Measurements from ENCODE around the gene PRCD.
A peak's percentile ranks its signal among the peaks of the same experiment; 100 is the strongest.
"Not testable (repeated sequence)": the region's sequence is repeated elsewhere in the genome, so short reads cannot be mapped to it uniquely, and the experiment has no call there.

The PRCD gene

GRCh38 chr17:76504117-76504516 lies 35.7 kb upstream of the PRCD start:
- no peak overlapping the region for H3K4me3 ChIP-seq (ENCODE audit: low read depth, low read length)
- TF ChIP-seq, protein P1, sequence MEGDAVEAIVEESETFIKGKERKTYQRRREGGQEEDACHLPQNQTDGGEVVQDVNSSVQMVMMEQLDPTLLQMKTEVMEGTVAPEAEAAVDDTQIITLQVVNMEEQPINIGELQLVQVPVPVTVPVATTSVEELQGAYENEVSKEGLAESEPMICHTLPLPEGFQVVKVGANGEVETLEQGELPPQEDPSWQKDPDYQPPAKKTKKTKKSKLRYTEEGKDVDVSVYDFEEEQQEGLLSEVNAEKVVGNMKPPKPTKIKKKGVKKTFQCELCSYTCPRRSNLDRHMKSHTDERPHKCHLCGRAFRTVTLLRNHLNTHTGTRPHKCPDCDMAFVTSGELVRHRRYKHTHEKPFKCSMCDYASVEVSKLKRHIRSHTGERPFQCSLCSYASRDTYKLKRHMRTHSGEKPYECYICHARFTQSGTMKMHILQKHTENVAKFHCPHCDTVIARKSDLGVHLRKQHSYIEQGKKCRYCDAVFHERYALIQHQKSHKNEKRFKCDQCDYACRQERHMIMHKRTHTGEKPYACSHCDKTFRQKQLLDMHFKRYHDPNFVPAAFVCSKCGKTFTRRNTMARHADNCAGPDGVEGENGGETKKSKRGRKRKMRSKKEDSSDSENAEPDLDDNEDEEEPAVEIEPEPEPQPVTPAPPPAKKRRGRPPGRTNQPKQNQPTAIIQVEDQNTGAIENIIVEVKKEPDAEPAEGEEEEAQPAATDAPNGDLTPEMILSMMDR (IDR thresholded peaks at IDR 0.05; ENCODE audit: low read depth, low read length): peak; percentile 5
- in situ Hi-C loops (cut with HindIII; ENCODE audit: low sequenced_read_pairs): no loop called here
- no peak for DNase-seq (ENCODE audit: low read depth, low spot score)

DNA sequence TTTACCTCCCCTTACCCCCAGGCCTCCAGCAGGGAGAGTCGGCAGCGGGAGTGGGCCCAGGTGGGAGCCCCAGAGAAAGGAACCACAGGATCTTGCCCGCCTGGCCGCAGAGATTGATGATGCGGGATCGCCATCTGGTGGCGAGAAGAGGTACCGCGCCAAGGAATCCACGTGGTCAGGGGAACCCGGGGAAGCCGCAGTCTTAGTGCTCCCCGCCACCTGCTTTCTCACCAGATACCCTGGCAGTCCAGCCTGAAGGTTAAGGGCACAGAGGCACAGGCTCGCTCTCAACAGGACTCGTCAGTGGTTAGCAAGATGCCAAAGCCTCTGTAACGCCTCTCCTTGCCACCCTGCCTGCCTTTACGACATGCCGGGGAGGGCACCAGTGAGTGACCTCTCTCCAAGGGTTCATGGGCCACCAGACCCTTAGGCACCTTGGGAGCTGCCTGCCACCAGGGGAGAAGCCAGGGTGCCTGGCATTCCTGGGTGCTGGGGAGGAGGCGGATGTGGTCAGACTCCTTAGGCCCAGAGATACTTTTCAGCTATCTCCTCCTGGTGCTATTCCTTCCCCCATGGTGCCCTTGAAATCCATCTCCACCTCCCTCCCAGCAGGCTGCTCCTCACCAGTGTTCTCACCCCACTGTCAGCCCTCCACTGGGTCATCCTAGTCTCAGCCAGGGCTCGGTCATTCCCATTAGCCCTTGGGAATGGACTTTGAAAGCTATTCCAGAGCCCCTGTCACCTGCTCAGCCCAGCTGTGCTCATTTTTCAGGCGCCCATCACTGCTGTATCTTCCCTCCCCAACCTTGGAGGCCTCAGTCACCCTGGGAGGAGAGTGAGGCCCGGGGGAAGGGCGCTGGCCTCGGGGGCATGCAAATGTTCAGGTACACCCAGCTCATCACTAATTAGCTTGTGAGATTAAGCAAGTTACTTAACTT lies 33.2 kb upstream of the PRCD start:
- DNase-seq (ENCODE audit: low read depth, low spot score): peak; percentile 58
- no peak overlapping the region for H3K4me3 ChIP-seq (ENCODE audit: low read depth, low read length)
- in situ Hi-C loops (cut with HindIII; ENCODE audit: low sequenced_read_pairs): no loop called here
- TF ChIP-seq, protein P1 (IDR thresholded peaks at IDR 0.05; ENCODE audit: low read depth, low read length): peak; percentile 91

- DNase-seq (ENCODE audit: low read depth, low spot score); H3K4me3 ChIP-seq (ENCODE audit: low read depth, low read length); in situ Hi-C loops (cut with HindIII; ENCODE audit: low sequenced_read_pairs): not testable (repeated sequence)
Observed at GRCh38 chr17:76508472-76509063, 31.3 kb upstream of the PRCD start.

GRCh38 chr17:76510831-76511244 lies 29.0 kb upstream of the PRCD start:
- DNase-seq (ENCODE audit: low read depth, low spot score): no peak
- in situ Hi-C loops (cut with HindIII; ENCODE audit: low sequenced_read_pairs): no loop called here
- TF ChIP-seq, protein P1 (IDR thresholded peaks at IDR 0.05; ENCODE audit: low read depth, low read length): no peak
- no peak overlapping the region for H3K4me3 ChIP-seq (ENCODE audit: low read depth, low read length)

- in situ Hi-C loops (cut with HindIII; ENCODE audit: low sequenced_read_pairs): no loop called here
- no peak for DNase-seq (ENCODE audit: low read depth, low spot score)
- no peak overlapping the region for H3K4me3 ChIP-seq (ENCODE audit: low read depth, low read length)
- TF ChIP-seq, protein P1 (IDR thresholded peaks at IDR 0.05; ENCODE audit: low read depth, low read length): no peak
Observed at GRCh38 chr17:76511668-76512365, 28.0 kb upstream of the PRCD start.

DNA sequence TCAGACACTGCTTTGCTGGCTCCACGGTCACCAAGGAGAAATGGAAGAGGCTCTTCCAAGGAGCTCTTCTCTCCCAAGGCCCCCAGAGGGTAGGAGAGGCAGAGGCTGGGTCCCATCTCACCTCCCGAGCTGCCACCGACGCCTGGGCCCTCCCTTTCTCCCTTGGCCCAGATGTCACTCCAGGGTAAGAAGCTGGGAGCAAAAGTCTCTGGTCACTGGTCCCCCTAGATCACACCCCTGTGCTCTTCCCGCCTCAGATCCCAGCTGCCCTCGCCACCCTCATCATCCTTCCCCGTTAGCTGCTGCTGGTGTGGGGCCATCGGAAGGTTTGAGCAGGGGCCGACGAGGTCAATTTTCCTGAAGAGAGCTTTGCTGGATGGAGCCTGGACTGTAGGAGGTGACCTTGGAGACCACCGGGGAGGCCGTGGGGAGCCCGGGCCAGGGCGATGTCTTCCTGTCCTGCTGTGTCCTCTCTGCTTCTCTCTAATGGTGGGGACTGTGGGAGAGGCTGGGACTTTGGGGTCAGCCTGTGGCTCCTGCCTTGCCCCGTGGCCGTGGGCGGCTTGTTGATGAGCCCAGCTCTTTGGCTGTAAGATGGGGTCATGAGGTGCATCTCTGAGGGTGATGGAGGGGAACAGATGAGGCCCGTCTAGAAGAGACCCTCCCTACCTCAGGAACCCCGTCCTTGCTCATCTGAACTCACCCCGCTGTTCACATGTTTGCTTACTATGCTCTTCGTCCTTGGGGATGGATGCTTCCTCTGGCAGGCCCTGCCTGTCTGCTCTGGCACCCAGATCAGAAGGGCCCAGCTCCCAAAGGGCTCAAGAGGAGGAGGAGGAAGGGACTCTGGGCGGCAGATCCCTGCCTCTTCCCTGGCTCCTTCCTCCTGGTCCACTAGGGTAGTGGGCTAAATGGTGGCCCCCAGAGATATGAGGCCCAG lies 27.2 kb upstream of the PRCD start:
- no peak overlapping the region for H3K4me3 ChIP-seq (ENCODE audit: low read depth, low read length)
- no peak for DNase-seq (ENCODE audit: low read depth, low spot score)
- in situ Hi-C loops (cut with HindIII; ENCODE audit: low sequenced_read_pairs): no loop called here
- TF ChIP-seq, protein P1 (IDR thresholded peaks at IDR 0.05; ENCODE audit: low read depth, low read length): no peak

All from astrocyte of the spinal cord (primary cell).